Choroid plexus epithelial cell (primary cell): Measurements from ENCODE around the gene LPIN1.

ENCODE experiments used
- DNase-seq: peaks from one replicate; pipeline ENCODE4 v3.0.0-alpha.2; 2010; ENCODE audit warnings: low read depth
- H3K4me3 ChIP-seq: 2 replicates; pipeline ENCODE4 v1.5.1; 2011; ENCODE audit warnings: low read depth, mild to moderate bottlenecking, control low read depth, low read length, moderate library complexity
- TF ChIP-seq, protein P1 (sequence below): conservative IDR thresholded peaks from 2 replicates; pipeline ENCODE4 v1.5.1; 2011; ENCODE audit warnings: low read depth, mild to moderate bottlenecking, control low read depth, inconsistent platforms, low read length, moderate library complexity

The LPIN1 gene

DNA sequence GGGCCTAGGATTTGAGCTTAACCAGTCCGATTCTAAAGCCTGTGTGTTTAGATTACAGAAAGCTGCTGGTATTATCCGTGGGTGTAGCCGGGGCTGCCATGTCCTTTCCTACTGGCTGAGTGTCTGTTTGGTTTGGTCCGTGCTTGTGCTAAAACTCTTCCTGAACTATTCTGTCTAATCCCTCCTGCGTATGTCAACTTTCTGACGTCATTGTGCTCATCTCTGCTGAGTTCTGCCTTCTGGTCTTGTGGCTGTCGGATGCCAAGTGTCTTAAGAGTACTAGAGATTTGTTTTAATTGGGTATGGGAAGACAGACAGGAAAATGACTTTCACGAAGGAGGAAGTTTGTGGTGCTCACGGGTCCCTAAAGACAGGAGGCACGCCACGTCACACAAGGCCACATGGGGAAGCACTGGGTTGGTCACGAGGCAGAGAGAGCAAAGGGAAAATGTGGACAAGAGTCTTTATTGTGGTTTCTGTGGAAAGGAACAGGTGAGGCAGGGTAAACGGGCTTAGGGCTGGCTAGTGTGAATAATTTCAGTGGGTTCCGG lies 44.6 kb upstream of the LPIN1 start:
- DNase-seq = no peak
- TF ChIP-seq, protein P1, sequence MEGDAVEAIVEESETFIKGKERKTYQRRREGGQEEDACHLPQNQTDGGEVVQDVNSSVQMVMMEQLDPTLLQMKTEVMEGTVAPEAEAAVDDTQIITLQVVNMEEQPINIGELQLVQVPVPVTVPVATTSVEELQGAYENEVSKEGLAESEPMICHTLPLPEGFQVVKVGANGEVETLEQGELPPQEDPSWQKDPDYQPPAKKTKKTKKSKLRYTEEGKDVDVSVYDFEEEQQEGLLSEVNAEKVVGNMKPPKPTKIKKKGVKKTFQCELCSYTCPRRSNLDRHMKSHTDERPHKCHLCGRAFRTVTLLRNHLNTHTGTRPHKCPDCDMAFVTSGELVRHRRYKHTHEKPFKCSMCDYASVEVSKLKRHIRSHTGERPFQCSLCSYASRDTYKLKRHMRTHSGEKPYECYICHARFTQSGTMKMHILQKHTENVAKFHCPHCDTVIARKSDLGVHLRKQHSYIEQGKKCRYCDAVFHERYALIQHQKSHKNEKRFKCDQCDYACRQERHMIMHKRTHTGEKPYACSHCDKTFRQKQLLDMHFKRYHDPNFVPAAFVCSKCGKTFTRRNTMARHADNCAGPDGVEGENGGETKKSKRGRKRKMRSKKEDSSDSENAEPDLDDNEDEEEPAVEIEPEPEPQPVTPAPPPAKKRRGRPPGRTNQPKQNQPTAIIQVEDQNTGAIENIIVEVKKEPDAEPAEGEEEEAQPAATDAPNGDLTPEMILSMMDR = no peak
- no peak overlapping the region for H3K4me3 ChIP-seq

DNA sequence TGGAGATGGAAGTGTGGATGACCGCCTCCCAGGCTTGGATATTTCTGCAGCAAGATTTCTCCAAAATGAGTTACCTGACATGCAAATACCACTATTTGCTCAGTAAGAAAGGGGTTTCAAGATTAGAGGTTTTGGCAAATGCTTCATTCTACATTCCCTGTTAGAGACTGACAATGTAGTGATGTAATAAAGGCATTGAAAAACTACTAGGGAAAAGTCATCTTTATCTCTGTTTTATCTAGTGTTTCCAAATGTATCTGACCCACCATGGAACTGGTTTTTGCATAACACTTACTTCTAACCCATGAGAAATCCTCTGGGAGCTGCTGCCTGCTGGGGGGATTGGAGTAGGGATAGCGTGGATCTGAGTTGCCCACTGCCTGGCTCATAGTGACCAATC lies 43.5 kb upstream of the LPIN1 start:
- DNase-seq = no peak
- H3K4me3 ChIP-seq = no peak overlapping the region
- TF ChIP-seq, protein P1 = no peak

DNA sequence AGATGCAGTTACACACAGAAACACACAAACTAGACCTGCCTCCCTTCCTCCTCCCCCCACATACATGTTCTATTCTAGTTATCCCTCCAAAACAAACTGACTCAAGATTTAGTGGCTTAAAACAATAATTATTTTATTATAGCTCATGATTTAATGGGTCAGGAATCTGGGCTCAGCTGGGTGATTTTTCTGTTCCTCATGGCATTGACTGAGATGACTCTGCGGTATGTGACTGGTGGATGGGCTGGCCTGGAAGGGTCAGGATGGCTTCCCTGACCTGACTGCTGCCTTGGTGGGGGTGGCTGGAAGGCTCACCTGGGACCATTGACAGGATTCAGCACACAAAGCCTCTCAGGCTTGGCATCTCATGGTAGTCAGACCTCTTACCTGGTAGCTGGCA lies 42.7 kb upstream of the LPIN1 start:
- TF ChIP-seq, protein P1 = no peak
- peak; percentile 31 for DNase-seq
- H3K4me3 ChIP-seq = no peak overlapping the region

DNA sequence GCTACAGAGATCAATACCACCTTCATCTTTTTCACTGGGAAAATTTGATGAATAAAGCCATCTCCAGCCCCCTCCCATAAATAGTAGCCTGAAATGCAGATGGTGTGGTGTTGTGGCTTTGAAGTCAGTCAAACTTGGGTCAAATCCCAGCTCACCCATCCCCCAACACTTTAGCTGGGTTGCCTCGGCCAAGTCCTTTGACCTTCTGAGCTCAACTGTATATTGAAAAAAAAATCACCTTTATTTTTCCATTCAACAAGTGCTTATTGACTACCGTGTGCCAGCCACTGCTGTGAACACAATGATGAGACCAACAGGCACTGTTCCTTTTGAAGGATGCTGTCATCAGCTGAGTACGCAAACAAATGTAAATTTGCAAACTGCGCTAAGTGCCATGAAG lies 41.4 kb upstream of the LPIN1 start:
- H3K4me3 ChIP-seq = no peak overlapping the region
- TF ChIP-seq, protein P1 = no peak
- DNase-seq = no peak

DNA sequence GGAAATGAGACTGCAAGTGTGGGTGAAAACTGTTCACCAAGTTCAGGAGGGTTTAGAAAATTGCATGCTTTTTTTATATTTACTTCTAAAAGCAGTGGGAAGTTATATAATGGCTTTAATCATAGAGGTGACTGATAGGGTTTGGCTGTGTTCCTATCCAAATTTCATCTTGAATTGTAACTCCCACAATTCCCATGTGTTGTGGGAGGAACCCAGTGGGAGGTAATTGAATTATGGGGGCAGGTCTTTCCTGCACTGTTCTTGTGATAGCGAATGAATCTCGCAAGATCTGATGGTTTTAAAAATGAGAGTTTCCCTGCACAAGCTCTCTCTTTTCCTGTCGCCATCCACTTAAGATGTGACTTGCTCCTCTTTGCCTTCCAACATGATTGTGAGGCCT lies 40.7 kb upstream of the LPIN1 start:
- no peak overlapping the region for H3K4me3 ChIP-seq
- DNase-seq = no peak
- TF ChIP-seq, protein P1 = no peak

DNA sequence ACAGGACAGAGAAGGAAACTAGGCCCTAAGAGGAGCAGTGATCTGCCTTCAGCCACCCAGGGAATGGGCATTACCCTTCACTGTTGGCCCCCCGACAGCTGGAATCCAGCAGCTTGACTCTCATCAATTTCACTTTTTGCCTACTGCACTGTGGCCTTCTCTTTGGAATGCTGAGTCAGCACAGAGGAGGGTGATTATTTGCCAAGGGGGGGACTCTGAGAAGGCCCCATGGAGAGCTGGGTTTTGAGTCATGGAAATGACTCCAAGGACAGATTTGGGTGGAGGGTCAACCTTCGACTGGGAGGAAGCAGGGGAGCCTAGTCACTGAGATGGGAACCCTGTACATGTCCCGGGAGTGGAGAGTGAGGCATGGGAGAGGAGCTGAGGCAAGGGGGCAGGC lies 38.3 kb upstream of the LPIN1 start:
- TF ChIP-seq, protein P1 = no peak
- H3K4me3 ChIP-seq = no peak overlapping the region
- DNase-seq = peak; percentile 31

DNA sequence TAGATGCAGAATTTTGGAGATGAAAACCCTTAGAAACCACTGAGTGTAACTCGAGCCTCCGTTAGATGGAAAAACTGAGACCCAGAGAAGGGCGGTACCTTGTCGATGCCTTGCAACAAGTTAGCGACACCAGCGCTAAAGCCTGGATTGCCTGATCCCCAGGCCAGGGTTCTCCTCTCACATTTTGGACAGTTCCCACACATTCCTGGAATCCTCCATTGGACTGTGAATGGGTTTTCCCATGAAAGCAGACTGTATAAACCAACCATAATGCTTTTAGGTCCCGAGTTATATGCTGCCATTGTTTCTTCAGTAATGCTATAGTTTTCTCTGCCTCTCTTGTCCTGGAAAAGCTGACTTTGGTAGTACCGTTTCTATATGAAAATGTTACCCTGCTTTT lies 37.1 kb upstream of the LPIN1 start:
- H3K4me3 ChIP-seq = no peak overlapping the region
- no peak for DNase-seq
- TF ChIP-seq, protein P1 = no peak
